ENCODE data around the gene PCID2.
A peak's percentile ranks its signal among the peaks of the same experiment; 100 is the strongest.

PCID2 gene

GRCh38 chr13:113149711-113150549, 58.5 kb downstream of the PCID2 start:
- ATAC-seq (no peak), DNase-seq (no peak)

GRCh38 chr13:113148940-113149503, 59.4 kb downstream of the PCID2 start:
- ATAC-seq = no peak
- no peak for DNase-seq

GRCh38 chr13:113148407-113148806, 60.1 kb downstream of the PCID2 start:
- DNase-seq (no peak), ATAC-seq (no peak)

GRCh38 chr13:113147206-113147605, 61.3 kb downstream of the PCID2 start:
- no peak for ATAC-seq
- no peak for DNase-seq

- DNase-seq (no peak), ATAC-seq (no peak)
These were observed 61.7 kb downstream of the PCID2 start for GRCh38 chr13:113146750-113147149.

GRCh38 chr13:113145911-113146598, 62.4 kb downstream of the PCID2 start:
- ATAC-seq = peak; percentile 35
- no peak for DNase-seq

GRCh38 chr13:113145496-113145895, 63.0 kb downstream of the PCID2 start:
- peak; percentile 42 for DNase-seq
- peak; percentile 21 for ATAC-seq

GRCh38 chr13:113144255-113144629, 64.2 kb downstream of the PCID2 start:
- no peak for ATAC-seq
- no peak for DNase-seq

GRCh38 chr13:113143466-113144254, 64.8 kb downstream of the PCID2 start:
- no peak for DNase-seq
- ATAC-seq = no peak

GRCh38 chr13:113142876-113143275, 65.6 kb downstream of the PCID2 start:
- ATAC-seq = no peak
- no peak for DNase-seq

GRCh38 chr13:113141601-113141970, 66.9 kb downstream of the PCID2 start:
- ATAC-seq (no peak), DNase-seq (no peak)

- DNase-seq (no peak), ATAC-seq (no peak)
These were observed 67.5 kb downstream of the PCID2 start for GRCh38 chr13:113140677-113141600.

GRCh38 chr13:113139577-113139976, 68.9 kb downstream of the PCID2 start:
- DNase-seq (no peak), ATAC-seq (no peak)

GRCh38 chr13:113138792-113139551, 69.5 kb downstream of the PCID2 start:
- DNase-seq (no peak), ATAC-seq (no peak)

GRCh38 chr13:113137691-113138298, 70.7 kb downstream of the PCID2 start:
- DNase-seq = no peak

GRCh38 chr13:113135281-113135760, 73.1 kb downstream of the PCID2 start:
- DNase-seq (no peak), ATAC-seq (no peak)

More at GRCh38 chr13:113137691-113138298, 70.7 kb downstream of the PCID2 start:
- no peak for ATAC-seq

- peak; percentile 55 for DNase-seq
- peak; percentile 74 for ATAC-seq
These were observed 78.3 kb downstream of the PCID2 start for GRCh38 chr13:113129921-113130750.

- ATAC-seq (peak; percentile 12), DNase-seq (no peak)
These were observed 79.0 kb downstream of the PCID2 start for GRCh38 chr13:113129480-113129879.

Data from stimulated activated naive CD8-positive, alpha-beta T cell treated with anti-CD3 and anti-CD28 coated beads, Interleukin-15, Interleukin-2, amounts not matched to agents 100 U/mL and 50 U/mL, for 24 hours (primary cell).